Measurements from ENCODE around the gene THOC7. TPM values are rescaled to one million over a fixed set of nuclear protein-coding genes. Genes with fewer than 3 reads are reported as not detected.

Gene THOC7
- total RNA-seq, 6 donors from 2014 or later, result 16.2 to 77.7 (median 40.6) TPM

DNA sequence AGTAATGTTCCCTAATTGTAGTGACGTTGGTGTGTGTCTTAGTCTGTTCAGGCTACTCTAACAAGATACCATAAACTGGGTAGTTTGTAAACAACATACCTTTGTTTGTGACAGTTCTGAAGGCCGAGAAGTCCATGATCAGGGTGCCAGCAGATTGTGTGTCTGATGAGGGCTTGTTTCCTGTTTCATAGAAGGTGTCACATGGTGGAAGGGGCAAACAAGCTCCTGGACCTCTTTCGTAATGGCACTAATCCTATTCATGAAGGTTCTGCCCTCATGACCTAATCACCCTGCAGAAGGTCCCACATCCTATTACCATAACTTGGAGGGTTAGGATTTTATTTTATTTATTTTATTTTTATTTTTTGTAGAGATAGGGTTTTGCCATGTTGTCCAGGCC is 11.2 kb upstream of the THOC7 start:
- peaks cover 0 to 25% (median 2%) of the 10 kb centered on the region in 4 donors for H3K4me1 ChIP-seq
- WGBS, 2 donors, result 67 to 75% methylated on average over 3 of the region's 3 CpGs
- no peak for ATAC-seq (ENCODE audit: low FRiP score in 2 of 2)
- H3K27me3 ChIP-seq, result no peaks in the 10 kb centered on the region
- H3K36me3 ChIP-seq, result no peaks in the 10 kb centered on the region
- no peak overlapping the region for H3K27ac ChIP-seq
- no peaks in the 10 kb centered on the region for H3K9me3 ChIP-seq
- TF ChIP-seq POLR2AphosphoS5 (IDR thresholded peaks at IDR 0.05) (no peak), POLR2A (IDR thresholded peaks at IDR 0.05) (no peak), EP300 (IDR thresholded peaks at IDR 0.05) (no peak)
- TF ChIP-seq, protein P1, sequence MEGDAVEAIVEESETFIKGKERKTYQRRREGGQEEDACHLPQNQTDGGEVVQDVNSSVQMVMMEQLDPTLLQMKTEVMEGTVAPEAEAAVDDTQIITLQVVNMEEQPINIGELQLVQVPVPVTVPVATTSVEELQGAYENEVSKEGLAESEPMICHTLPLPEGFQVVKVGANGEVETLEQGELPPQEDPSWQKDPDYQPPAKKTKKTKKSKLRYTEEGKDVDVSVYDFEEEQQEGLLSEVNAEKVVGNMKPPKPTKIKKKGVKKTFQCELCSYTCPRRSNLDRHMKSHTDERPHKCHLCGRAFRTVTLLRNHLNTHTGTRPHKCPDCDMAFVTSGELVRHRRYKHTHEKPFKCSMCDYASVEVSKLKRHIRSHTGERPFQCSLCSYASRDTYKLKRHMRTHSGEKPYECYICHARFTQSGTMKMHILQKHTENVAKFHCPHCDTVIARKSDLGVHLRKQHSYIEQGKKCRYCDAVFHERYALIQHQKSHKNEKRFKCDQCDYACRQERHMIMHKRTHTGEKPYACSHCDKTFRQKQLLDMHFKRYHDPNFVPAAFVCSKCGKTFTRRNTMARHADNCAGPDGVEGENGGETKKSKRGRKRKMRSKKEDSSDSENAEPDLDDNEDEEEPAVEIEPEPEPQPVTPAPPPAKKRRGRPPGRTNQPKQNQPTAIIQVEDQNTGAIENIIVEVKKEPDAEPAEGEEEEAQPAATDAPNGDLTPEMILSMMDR (IDR thresholded peaks at IDR 0.05), result no peak
- no peak for DNase-seq
- no peak overlapping the region for H3K4me3 ChIP-seq

DNA sequence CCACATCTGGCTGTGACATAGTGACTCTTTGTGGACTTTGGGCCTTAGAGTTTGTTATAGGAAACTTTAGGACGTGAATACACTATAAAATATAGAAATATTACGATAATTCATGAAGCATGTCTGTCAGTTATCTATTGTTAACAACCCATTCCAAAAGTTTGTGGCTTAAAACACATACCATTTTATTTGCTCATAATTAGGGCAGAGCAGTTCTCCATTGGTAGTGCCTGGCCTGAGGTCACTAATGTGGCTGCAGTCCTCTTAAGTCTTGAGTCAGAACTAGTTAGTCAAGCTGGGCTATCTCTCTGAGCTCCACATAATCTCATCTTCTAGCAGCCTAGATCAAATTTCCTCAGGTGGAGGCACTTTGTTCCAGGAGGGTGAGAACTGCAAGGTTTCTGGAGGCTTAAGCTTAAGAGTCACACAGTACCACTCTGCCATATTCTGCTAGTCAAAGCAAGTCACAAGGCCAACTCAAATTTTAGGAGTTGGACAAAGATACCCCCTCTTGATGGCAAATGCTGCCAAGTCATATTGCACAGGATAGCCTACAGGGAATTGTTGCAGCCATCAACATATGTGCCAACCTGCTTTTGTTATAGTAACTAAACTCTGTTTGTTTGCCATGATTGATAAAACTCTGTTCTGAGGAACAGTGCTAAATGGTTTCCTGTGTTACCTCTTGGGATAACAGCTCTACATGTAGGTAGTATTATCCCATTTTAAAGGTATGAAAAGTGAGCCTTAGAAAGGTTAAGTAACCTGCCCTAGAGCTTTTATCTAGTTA is 8.7 kb upstream of the THOC7 start:
- ATAC-seq (ENCODE audit: low FRiP score in 2 of 2), result peak in 1 of 2 donors; percentile 56
- no peaks in the 10 kb centered on the region for H3K27me3 ChIP-seq
- peaks cover 0 to 10% (median 2%) of the 10 kb centered on the region in 4 donors for H3K4me1 ChIP-seq
- DNase-seq, result no peak
- H3K9me3 ChIP-seq, result no peaks in the 10 kb centered on the region
- no peak overlapping the region for H3K27ac ChIP-seq
- no peaks in the 10 kb centered on the region for H3K36me3 ChIP-seq
- TF ChIP-seq POLR2A (IDR thresholded peaks at IDR 0.05), result no peak
- 93 to 98% methylated on average over 2 of the region's 2 CpGs for WGBS, 2 donors
- H3K4me3 ChIP-seq, result no peak overlapping the region

DNA sequence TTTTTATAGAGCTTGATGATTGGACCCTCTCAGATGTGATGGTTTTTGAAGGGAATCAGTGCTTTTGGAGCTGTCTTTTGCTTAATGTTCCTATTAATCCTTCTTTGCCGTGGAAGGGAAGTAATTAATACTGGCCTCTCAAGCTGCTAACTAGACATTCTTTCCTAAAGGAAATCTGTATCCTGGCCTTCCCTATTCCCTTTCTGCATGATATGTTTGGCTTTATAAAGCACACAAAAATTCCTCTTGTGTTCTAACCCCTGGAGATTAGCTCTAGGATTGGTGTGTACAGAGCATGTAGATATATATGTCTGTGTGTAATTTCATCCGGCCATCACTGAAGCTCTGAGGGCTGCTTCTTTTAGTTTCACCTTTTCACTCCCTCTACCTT is 7.0 kb upstream of the THOC7 start:
- no peaks in the 10 kb centered on the region for H3K36me3 ChIP-seq
- no peaks in the 10 kb centered on the region for H3K27me3 ChIP-seq
- TF ChIP-seq, protein P1 (IDR thresholded peaks at IDR 0.05), result no peak
- TF ChIP-seq POLR2A (IDR thresholded peaks at IDR 0.05), result no peak
- DNase-seq (no peak), ATAC-seq (ENCODE audit: low FRiP score in 2 of 2) (no peak)
- H3K4me3 ChIP-seq, result no peak overlapping the region
- peaks cover 0 to 9% (median 2%) of the 10 kb centered on the region in 4 donors for H3K4me1 ChIP-seq
- H3K27ac ChIP-seq, result no peak overlapping the region
- H3K9me3 ChIP-seq, result no peaks in the 10 kb centered on the region
- 62 to 69% methylated on average over 2 of the region's 2 CpGs for WGBS, 2 donors

DNA sequence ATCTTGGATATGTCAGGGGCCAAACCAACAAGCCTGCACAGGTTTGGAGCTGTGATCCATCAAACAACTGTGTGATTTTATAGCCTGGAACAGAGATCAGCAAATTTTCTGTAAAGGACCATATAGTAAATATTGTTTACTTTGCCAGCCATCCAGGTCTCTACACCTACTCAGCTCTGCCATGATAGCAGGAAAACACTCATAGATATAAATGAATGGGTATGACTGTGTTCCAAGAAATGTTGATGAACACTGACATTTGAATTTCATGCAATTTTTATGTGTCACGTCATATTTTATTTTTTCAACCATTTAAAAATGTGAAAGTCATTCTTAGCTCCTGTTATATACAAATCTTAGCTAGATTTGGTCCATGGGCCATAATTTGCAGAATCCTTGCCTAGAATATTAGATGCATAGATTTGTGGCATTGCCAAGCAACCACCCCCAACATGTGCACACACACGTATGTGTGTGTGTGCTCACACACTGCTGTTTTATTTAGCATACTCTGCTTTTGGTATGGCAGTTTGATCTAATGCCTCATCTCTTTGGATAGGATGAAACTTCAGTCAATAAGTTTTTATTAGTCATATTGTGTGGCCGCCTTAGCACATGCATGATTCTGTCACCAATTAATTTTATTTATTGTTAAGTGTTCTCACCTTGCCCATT is 6.5 kb upstream of the THOC7 start:
- DNase-seq (no peak), ATAC-seq (ENCODE audit: low FRiP score in 2 of 2) (no peak)
- 86 to 90% methylated on average over 3 of the region's 3 CpGs for WGBS, 2 donors
- Histone ChIP-seq H3K4me1 (peaks cover 0 to 7% (median 4%) of the 10 kb centered on the region in 4 donors), H3K9me3 (no peaks in the 10 kb centered on the region), H3K36me3 (no peaks in the 10 kb centered on the region), H3K4me3 (no peak overlapping the region), H3K27ac (no peak overlapping the region), H3K27me3 (no peaks in the 10 kb centered on the region)
- TF ChIP-seq EP300 (IDR thresholded peaks at IDR 0.05), result no peak
- TF ChIP-seq POLR2AphosphoS5 (IDR thresholded peaks at IDR 0.05), result no peak

DNA sequence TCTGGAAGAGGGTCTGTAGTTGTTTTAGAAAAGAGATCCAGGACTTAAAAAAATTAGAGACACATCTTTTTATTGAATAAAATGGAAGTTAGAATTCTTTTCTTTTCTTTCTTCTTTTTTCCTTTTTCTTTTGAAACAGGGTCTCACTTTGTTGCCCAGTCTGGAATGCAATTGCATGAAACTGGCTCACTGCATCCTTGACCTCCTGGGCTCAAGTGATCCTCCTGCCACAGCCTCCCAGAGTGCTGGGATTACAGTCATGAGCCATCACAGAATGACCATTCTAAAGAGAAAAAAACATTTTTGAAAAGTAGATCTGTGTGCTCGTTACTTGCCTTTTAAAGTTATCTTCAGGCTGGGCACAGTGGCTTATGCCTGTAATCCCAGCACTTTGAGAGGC is 3.6 kb upstream of the THOC7 start:
- DNase-seq, result no peak
- Histone ChIP-seq H3K4me3 (no peak overlapping the region), H3K27ac (no peak overlapping the region), H3K9me3 (no peaks in the 10 kb centered on the region), H3K27me3 (no peaks in the 10 kb centered on the region), H3K4me1 (peaks cover 7 to 16% (median 11%) of the 10 kb centered on the region in 4 donors), H3K36me3 (no peaks in the 10 kb centered on the region)
- 94 to 100% methylated on average over 1 of the region's 1 CpG for WGBS, 2 donors
- no peak for ATAC-seq (ENCODE audit: low FRiP score in 2 of 2)
- TF ChIP-seq, protein P1 (IDR thresholded peaks at IDR 0.05), result no peak
- no peak for TF ChIP-seq POLR2AphosphoS5 (IDR thresholded peaks at IDR 0.05)
- TF ChIP-seq POLR2A (IDR thresholded peaks at IDR 0.05), result no peak
- TF ChIP-seq EP300 (IDR thresholded peaks at IDR 0.05), result no peak

Data from upper lobe of left lung (tissue), 6 donors.